HG03432 (cell line): ENCODE data around the gene KCNG1.

Experiments
- ATAC-seq: cut with Tn5 transposase; IDR thresholded peaks from one replicate; pipeline ENCODE4 v1.9.1; 2021; ENCODE audit warnings: mild to moderate bottlenecking, moderate library complexity; ENCODE audit not compliant: unreplicated experiment

Gene KCNG1

DNA sequence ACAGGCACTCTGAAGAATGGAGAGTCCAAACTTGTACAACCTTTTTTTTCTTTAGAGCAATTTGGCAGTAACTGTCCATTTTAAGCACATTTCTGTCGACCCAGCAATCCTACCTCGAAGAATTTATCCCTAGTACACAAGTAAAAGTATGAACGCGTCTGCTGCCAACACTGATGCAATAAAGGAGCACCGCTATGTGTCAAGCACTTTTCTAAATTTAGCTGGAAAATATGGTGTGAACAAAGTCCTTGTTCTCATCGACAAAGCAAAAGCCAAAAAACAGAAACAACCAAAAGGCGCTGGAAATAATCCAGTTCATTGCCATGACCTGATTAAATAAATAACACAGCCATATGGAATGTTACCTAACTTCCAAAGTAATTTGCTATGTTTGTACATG, 65.6 kb downstream of the KCNG1 start:
- ATAC-seq, result no peak

DNA sequence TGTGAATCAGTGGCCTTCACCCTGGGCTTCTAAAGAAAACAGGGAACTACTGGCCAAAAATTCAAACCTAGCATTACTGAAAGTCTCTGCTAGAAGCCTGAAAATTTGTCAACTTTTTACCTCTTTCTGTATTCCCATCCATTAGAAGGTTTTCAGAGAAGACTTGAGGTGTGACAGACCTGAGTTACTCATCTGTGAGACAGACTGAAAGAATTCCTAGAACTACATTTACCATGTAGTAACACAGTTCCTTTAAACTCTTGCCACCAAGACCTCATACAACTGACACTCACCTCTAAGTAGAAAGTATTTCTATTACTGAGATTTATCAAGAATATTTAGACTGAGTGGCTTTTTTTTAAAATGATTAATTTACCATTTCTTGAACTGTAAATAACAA, 69.1 kb downstream of the KCNG1 start:
- ATAC-seq, result no peak
